Medulla oblongata (tissue), 1 donor: ENCODE data around the gene TMEM203.

Experiments
- DNase-seq: peaks from one replicate; pipeline ENCODE4 v3.0.0-alpha.2; 2015; ENCODE audit errors: extremely low spot score

Gene TMEM203

GRCh38 chr9:137167277-137167746 lies 38.1 kb downstream of the TMEM203 start:
- no peak for DNase-seq

GRCh38 chr9:137166380-137167229 lies 38.8 kb downstream of the TMEM203 start:
- no peak for DNase-seq

- DNase-seq, result no peak
These were observed 40.1 kb downstream of the TMEM203 start for GRCh38 chr9:137165250-137165836.

- no peak for DNase-seq
These were observed 40.8 kb downstream of the TMEM203 start for GRCh38 chr9:137164370-137165249.

- no peak for DNase-seq
These were observed 41.6 kb downstream of the TMEM203 start for GRCh38 chr9:137163805-137164204.

- DNase-seq, result no peak
These were observed 42.1 kb downstream of the TMEM203 start for GRCh38 chr9:137163365-137163715.

- no peak for DNase-seq
These were observed 42.7 kb downstream of the TMEM203 start for GRCh38 chr9:137162505-137163364.

- DNase-seq, result no peak
These were observed 43.6 kb downstream of the TMEM203 start for GRCh38 chr9:137161558-137162486.

- DNase-seq, result no peak
These were observed 44.5 kb downstream of the TMEM203 start for GRCh38 chr9:137160716-137161557.

- no peak for DNase-seq
These were observed 45.4 kb downstream of the TMEM203 start for GRCh38 chr9:137160054-137160425.

GRCh38 chr9:137159105-137160053 lies 46.1 kb downstream of the TMEM203 start:
- DNase-seq, result no peak

GRCh38 chr9:137158625-137159024 lies 46.8 kb downstream of the TMEM203 start:
- DNase-seq, result no peak

- DNase-seq, result no peak
These were observed 47.6 kb downstream of the TMEM203 start for GRCh38 chr9:137157618-137158415.

- no peak for DNase-seq
These were observed 48.7 kb downstream of the TMEM203 start for GRCh38 chr9:137156567-137157375.
